Mucosa of descending colon (tissue), 3 donors: ENCODE data around the gene PFDN1. TPM values are rescaled to one million over a fixed set of nuclear protein-coding genes. Genes with fewer than 3 reads are reported as not detected.

Source experiments
- ATAC-seq: fragments of 200-7000 bp; cut with Tn5 transposase; one replicate; pipeline ENCODE4 v1.9.1; 2020; ENCODE audit warnings: mild to moderate bottlenecking, moderate library complexity
- DNase-seq, 3 donors: peaks; one replicate each; pipeline ENCODE4 v3.0.0-alpha.2; 2020
- H3K36me3 ChIP-seq: fragments of 200-600 bp; one replicate; pipeline ENCODE4 v1.8.0; 2021; ENCODE audit warnings: low read depth, mild to moderate bottlenecking
- H3K4me1 ChIP-seq: fragments of 200-600 bp; one replicate; pipeline ENCODE4 v1.8.0; 2021; ENCODE audit warnings: low read depth, mild to moderate bottlenecking
- H3K4me3 ChIP-seq: fragments of 200-600 bp; one replicate; pipeline ENCODE4 v1.8.0; 2021; ENCODE audit warnings: mild to moderate bottlenecking
- H3K9me3 ChIP-seq: fragments of 200-600 bp; one replicate; pipeline ENCODE4 v1.8.0; 2021; ENCODE audit warnings: mild to moderate bottlenecking
- intact Hi-C, 2 donors: fragments of 100-400 bp; cut with DNase I in 1 of 2; cut with micrococcal nuclease in 1 of 2; formaldehyde crosslinking; loops; one replicate each; pipeline versions ENCODE4 v1.11.0 to v1.11.1; 2022; cut with DNase I, micrococcal nuclease
- total RNA-seq, 3 donors: library from RNA; stranded (reverse); fragmentation: NEBNext Ultra II Directional in 2 of 3; extraction: Animal tissue kit (Norgen Biotek cat#: 25700) in 2 of 3; gene quantifications; one replicate each; pipeline versions ENCODE4 v1.2.1 to v1.2.4, GENCODE V29; 2021 to 2023
- TF ChIP-seq, protein P1 (sequence below): fragments of 200-600 bp; IDR thresholded peaks from one replicate; pipeline ENCODE4 v1.8.0; 2022; ENCODE audit warnings: antibody characterized with exemption, mild to moderate bottlenecking
- donor health status: DM: no; HTN: no; CAD: no; lungs with moderate emphysema.
- donor health status: DM: no; HTN: no; CAD: no.
- donor health status: DM: no; HTN: yes; CAD: no.

The PFDN1 gene
- total RNA-seq, 3 donors from 2014 or later: 33.5 to 48.0 (median 35.9) TPM

GRCh38 chr5:140273401-140273877 is 29.5 kb downstream of the PFDN1 start:
- TF ChIP-seq, protein P1, sequence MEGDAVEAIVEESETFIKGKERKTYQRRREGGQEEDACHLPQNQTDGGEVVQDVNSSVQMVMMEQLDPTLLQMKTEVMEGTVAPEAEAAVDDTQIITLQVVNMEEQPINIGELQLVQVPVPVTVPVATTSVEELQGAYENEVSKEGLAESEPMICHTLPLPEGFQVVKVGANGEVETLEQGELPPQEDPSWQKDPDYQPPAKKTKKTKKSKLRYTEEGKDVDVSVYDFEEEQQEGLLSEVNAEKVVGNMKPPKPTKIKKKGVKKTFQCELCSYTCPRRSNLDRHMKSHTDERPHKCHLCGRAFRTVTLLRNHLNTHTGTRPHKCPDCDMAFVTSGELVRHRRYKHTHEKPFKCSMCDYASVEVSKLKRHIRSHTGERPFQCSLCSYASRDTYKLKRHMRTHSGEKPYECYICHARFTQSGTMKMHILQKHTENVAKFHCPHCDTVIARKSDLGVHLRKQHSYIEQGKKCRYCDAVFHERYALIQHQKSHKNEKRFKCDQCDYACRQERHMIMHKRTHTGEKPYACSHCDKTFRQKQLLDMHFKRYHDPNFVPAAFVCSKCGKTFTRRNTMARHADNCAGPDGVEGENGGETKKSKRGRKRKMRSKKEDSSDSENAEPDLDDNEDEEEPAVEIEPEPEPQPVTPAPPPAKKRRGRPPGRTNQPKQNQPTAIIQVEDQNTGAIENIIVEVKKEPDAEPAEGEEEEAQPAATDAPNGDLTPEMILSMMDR: no peak
- H3K4me3 ChIP-seq: no peak overlapping the region
- H3K9me3 ChIP-seq: no peaks in the 10 kb centered on the region
- DNase-seq (no peak), ATAC-seq (peak; percentile 39)
- no peaks in the 10 kb centered on the region for H3K36me3 ChIP-seq
- H3K4me1 ChIP-seq: peaks cover 12% of the 10 kb centered on the region
- intact Hi-C loops: no loop called here

DNA sequence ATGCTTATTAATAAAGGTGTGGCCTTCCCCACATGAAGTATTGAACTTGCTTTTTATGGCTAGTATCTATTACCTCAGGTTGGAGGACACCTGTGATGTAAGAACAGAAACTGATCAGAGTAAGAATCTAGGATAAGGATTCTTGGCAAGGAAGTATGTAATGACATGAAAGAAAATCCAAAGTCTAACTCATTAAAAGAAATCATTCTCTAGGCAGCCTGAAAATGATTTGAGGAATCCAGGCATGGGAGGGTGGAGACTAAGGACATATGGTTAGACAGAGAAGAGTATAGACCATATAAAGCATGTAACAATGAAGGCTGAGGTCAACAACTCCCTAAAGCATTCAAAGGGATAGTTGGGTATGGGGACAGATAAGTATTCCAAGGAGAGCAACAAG is 32.9 kb downstream of the PFDN1 start:
- DNase-seq: peak in 1 of 3 donors; percentile 41
- TF ChIP-seq, protein P1: no peak
- peaks cover 12% of the 10 kb centered on the region for H3K4me1 ChIP-seq
- no peak overlapping the region for H3K4me3 ChIP-seq
- intact Hi-C loops: no loop called here
- peak; percentile 93 for ATAC-seq
- no peaks in the 10 kb centered on the region for H3K9me3 ChIP-seq
- H3K36me3 ChIP-seq: no peaks in the 10 kb centered on the region

DNA sequence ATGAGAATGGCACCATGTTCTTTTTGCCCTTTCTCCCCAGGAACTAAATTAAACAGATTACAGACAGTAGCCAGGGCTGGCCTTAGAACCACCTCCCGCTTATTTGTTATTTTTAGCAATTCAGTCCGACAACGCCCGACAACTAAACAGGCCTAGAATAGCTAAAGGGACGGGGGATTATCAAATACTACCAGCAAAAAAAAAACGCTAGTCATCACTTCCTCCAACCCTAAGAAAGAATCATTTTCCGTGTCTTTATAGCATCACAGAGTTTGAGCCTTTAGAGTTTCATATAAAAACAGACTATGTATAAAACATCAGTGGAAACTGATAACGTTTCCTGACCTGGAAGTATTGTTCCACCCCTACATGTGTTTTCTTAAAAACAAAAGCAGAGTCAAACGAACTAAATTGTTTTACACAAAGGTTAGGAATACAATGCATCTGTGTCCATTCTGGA is 35.3 kb downstream of the PFDN1 start:
- ATAC-seq (no peak), DNase-seq (no peak)
- intact Hi-C loops: no loop called here
- TF ChIP-seq, protein P1: no peak
- Histone ChIP-seq H3K4me3 (no peak overlapping the region), H3K36me3 (no peaks in the 10 kb centered on the region), H3K9me3 (no peaks in the 10 kb centered on the region), H3K4me1 (peaks cover 12% of the 10 kb centered on the region)

GRCh38 chr5:140267201-140267540 is 35.7 kb downstream of the PFDN1 start:
- no peak for ATAC-seq
- TF ChIP-seq, protein P1: no peak
- H3K36me3 ChIP-seq: no peaks in the 10 kb centered on the region
- no peak for DNase-seq
- H3K9me3 ChIP-seq: no peaks in the 10 kb centered on the region
- intact Hi-C loops: no loop called here
- no peak overlapping the region for H3K4me3 ChIP-seq
- peaks cover 16% of the 10 kb centered on the region for H3K4me1 ChIP-seq

DNA sequence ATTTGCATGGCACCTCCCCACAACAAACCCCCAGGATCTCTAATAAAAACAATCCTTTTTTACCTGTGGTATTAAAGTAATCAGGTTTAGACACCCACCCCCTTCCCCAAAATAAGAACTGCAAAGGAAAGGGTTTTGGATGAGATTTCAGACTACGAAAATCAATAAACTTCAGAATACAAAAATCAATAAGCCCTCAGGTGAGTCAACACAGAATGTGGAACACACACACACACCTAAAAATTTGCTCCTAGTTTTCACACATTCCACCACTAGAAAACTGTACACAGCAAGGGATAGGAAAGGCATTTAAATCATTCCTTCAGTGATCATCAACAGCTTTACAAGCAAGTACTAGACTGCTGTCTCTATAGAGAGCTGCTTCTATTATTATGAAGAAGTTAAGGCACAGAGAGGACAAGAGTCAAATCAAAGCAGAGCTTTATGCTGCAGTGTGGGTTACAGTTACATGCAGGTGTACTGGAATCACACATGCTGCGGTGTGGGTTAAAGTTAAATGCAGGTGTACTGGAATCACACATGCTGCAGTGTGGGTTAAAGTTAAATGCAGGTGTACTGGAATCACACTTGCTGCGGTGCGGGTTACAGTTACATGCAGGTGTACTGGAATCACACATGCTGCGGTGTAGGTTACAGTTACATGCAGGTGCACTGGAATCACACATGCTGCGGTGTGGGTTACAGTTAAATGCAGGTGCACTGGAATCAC is 36.3 kb downstream of the PFDN1 start:
- H3K9me3 ChIP-seq: no peaks in the 10 kb centered on the region
- intact Hi-C loops: no loop called here
- DNase-seq (no peak), ATAC-seq (no peak)
- TF ChIP-seq, protein P1: no peak
- H3K4me1 ChIP-seq: peaks cover 21% of the 10 kb centered on the region
- no peak overlapping the region for H3K4me3 ChIP-seq
- H3K36me3 ChIP-seq: no peaks in the 10 kb centered on the region
